Stimulated activated CD4-positive, alpha-beta T cell treated with anti-CD3 and anti-CD28 coated beads, Interleukin-4, amount 100 ng/mL, for 24 hours (primary cell): ENCODE results near the gene HS1BP3.
A peak's percentile ranks its signal among the peaks of the same experiment; 100 is the strongest.

Source experiments
- DNase-seq: peaks from one replicate; pipeline ENCODE4 v3.0.0-alpha.2; 2020

HS1BP3 gene

GRCh38 chr2:20645301-20645701, 5.6 kb downstream of the HS1BP3 start:
- DNase-seq: no peak

GRCh38 chr2:20643826-20644225, 7.1 kb downstream of the HS1BP3 start:
- DNase-seq: no peak

- no peak for DNase-seq
These were observed 7.8 kb downstream of the HS1BP3 start for GRCh38 chr2:20643060-20643459.

- peak; percentile 75 for DNase-seq
These were observed 8.6 kb downstream of the HS1BP3 start for GRCh38 chr2:20642055-20642971.

- no peak for DNase-seq
These were observed 9.5 kb downstream of the HS1BP3 start for GRCh38 chr2:20641123-20641985.

GRCh38 chr2:20640411-20641122, 10.3 kb downstream of the HS1BP3 start:
- DNase-seq: no peak

GRCh38 chr2:20638646-20639430, 12.1 kb downstream of the HS1BP3 start:
- DNase-seq: no peak

- DNase-seq: no peak
These were observed 12.9 kb downstream of the HS1BP3 start for GRCh38 chr2:20638014-20638413.

GRCh38 chr2:20637147-20637546, 13.8 kb downstream of the HS1BP3 start:
- no peak for DNase-seq

GRCh38 chr2:20635675-20636584, 15.0 kb downstream of the HS1BP3 start:
- DNase-seq: peak; percentile 30

- DNase-seq: no peak
These were observed 15.8 kb downstream of the HS1BP3 start for GRCh38 chr2:20635113-20635510.

- no peak for DNase-seq
These were observed 16.3 kb downstream of the HS1BP3 start for GRCh38 chr2:20634507-20635112.

- DNase-seq: no peak
These were observed 16.9 kb downstream of the HS1BP3 start for GRCh38 chr2:20633794-20634506.

GRCh38 chr2:20633001-20633400, 17.9 kb downstream of the HS1BP3 start:
- DNase-seq: no peak

GRCh38 chr2:20632446-20632990, 18.4 kb downstream of the HS1BP3 start:
- DNase-seq: no peak

- no peak for DNase-seq
These were observed 19.1 kb downstream of the HS1BP3 start for GRCh38 chr2:20631617-20632307.

- no peak for DNase-seq
These were observed 19.9 kb downstream of the HS1BP3 start for GRCh38 chr2:20630967-20631366.

- DNase-seq: no peak
These were observed 21.2 kb downstream of the HS1BP3 start for GRCh38 chr2:20629581-20630171.

- DNase-seq: no peak
These were observed 21.7 kb downstream of the HS1BP3 start for GRCh38 chr2:20629181-20629580.
